Osteoblast (primary cell): Measurements from ENCODE around the gene SLC22A17. TPM values are rescaled to one million over a fixed set of nuclear protein-coding genes. Genes with fewer than 3 reads are reported as not detected.

Experiments used
- DNase-seq: peaks from one replicate; pipeline ENCODE4 v3.0.0; 2011; ENCODE audit warnings: low spot score, mixed read lengths; ENCODE audit not compliant: insufficient read length; ENCODE audit errors: missing footprints
- H2AFZ ChIP-seq: 2 replicates; pipeline ENCODE4 v1.6.0; 2011; ENCODE audit warnings: mild to moderate bottlenecking, low read length
- H3K27ac ChIP-seq: 2 replicates; pipeline ENCODE4 v1.5.1; 2011; ENCODE audit warnings: mild to moderate bottlenecking, low read depth, low read length, moderate library complexity
- H3K27me3 ChIP-seq: 2 replicates; pipeline ENCODE4 v1.6.0; 2012; ENCODE audit warnings: mild to moderate bottlenecking, control low read depth, inconsistent platforms, low read length, moderate library complexity; ENCODE audit not compliant: insufficient read depth
- H3K36me3 ChIP-seq: 2 replicates; pipeline ENCODE4 v1.5.1; 2011; ENCODE audit warnings: mild to moderate bottlenecking, low read length, control low read depth, moderate library complexity; ENCODE audit not compliant: insufficient read depth
- H3K4me1 ChIP-seq: 2 replicates; pipeline ENCODE4 v1.5.1; 2011; ENCODE audit warnings: mild to moderate bottlenecking, low read length, control low read depth, moderate library complexity; ENCODE audit not compliant: insufficient read depth
- H3K4me2 ChIP-seq: 2 replicates; pipeline ENCODE4 v1.6.0; 2011; ENCODE audit warnings: mild to moderate bottlenecking, low read length; ENCODE audit not compliant: insufficient read depth
- H3K4me3 ChIP-seq: fragments of 200-600 bp; sonication (generic); 3 replicates; pipeline ENCODE4 v1.5.1; 2012; ENCODE audit warnings: mild to moderate bottlenecking, low read length, inconsistent platforms; ENCODE audit not compliant: insufficient read depth
- H3K79me2 ChIP-seq: 2 replicates; pipeline ENCODE4 v1.6.0; 2012; ENCODE audit warnings: mild to moderate bottlenecking, low read length, control low read depth, inconsistent platforms; ENCODE audit not compliant: insufficient read depth
- H3K9me3 ChIP-seq: 2 replicates; pipeline ENCODE4 v1.5.1; 2011; ENCODE audit warnings: low read depth, low read length, control low read depth
- H4K20me1 ChIP-seq: 2 replicates; pipeline ENCODE4 v1.6.0; 2012; ENCODE audit warnings: mild to moderate bottlenecking, low read length, control low read depth; ENCODE audit not compliant: insufficient read depth
- CTCF ChIP-seq: IDR thresholded peaks from 2 replicates; pipeline ENCODE4 v1.5.1; 2011; ENCODE audit warnings: mild to moderate bottlenecking, low read depth, low read length, moderate library complexity; ENCODE audit errors: extremely low read depth
- total RNA-seq: library from RNA; depleted of rRNA; stranded (reverse); fragments of >200 nt; gene quantifications from 2 replicates; pipeline ENCODE4 v1.2.3, GENCODE V29; 2012

The SLC22A17 gene
- total RNA-seq, 1 donor: 18.1 TPM

DNA sequence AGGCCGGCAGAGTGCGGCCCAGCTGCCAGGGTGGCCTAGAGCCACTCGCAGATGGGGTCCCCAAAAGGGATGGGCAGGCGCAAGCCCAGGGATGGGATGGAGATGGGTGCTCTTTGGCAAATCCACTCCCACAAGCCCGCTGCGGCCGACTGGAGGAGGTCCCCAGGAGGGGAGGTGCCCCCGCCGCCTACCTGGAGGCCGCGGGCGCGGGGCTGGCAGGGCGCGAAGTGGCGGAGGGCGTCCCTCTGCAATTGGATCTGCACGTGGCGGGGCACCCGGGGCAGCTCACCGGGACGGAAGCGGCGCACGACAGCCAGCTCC, 50.8 kb downstream of the SLC22A17 start:
- H2AFZ ChIP-seq: peak overlapping the region; percentile 96
- H3K27ac ChIP-seq: peak overlapping the region; percentile 60
- DNase-seq: no peak
- H3K9me3 ChIP-seq: no peaks in the 10 kb centered on the region
- H3K27me3 ChIP-seq: no peaks in the 10 kb centered on the region
- peak overlapping the region; percentile 80 for H3K4me3 ChIP-seq
- H3K4me1 ChIP-seq: peaks cover 45% of the 10 kb centered on the region
- TF ChIP-seq CTCF: no peak
- H3K79me2 ChIP-seq: peaks cover 8% of the 10 kb centered on the region
- no peaks in the 10 kb centered on the region for H4K20me1 ChIP-seq
- no peaks in the 10 kb centered on the region for H3K36me3 ChIP-seq
- H3K4me2 ChIP-seq: peak overlapping the region; percentile 92

DNA sequence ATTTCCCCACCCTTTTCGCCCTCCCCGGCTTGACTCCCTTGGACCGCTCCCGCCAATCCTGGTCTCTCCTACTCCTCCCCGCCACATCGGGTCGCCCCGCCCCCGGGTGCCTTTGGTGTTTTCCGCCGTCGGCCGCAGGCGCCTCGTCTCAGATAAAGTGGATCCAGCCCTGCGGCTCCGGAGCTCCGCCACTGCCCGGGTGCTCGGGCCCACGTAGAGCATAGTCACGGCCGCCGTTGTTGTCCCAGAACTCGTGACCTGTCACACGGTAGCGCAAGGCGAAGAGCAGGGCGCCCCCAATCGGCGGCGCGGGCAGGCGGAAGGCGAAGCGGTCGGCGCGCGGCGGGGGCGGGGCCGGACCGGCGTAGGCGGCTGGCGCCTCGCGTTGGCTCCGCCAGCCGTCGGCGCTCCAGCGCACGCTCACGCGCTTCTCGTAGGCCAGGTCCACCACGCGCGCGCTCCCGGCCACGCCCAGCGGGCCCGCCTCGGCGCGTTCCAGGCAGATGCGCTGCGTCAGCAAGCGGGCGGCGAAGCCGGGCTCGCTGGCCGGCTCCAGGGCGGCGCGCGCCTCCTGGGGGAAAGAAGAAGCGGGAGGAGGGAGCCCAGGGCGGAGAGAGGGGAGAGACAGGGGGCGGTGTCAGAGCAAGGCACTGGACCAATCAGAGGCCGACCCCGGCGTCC, 51.3 kb downstream of the SLC22A17 start:
- peak; percentile 59 for TF ChIP-seq CTCF
- H3K4me3 ChIP-seq: peak overlapping the region; percentile 80
- DNase-seq: peak; percentile 100

DNA sequence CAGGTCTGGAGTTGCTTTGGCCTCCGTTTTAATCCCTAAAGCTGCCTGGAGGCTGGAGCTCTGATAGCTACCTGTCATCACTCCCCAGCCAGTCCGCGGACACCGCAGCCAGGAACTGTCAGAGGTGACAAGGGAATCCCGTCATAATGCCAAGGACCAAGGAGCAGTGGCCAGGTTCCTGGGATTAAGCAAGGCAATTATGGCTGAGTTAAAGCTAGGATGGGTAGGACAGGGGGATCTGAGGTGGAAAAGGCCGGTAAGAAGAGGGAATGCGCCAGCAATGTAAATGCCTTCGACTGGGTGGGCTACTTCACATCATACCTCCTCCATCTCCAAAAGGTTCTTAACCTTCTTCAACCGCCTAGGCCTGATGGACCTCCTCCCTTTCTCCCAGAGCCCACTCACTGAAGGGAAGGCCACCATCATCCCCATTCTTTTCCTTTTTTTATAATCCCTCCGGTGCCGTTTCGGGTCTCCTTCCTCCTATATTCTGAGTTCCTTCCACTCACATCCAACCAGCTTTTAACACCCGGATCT, 51.9 kb downstream of the SLC22A17 start:
- peak overlapping the region; percentile 80 for H3K4me3 ChIP-seq
- peaks cover 5% of the 10 kb centered on the region for H3K79me2 ChIP-seq
- peak overlapping the region; percentile 75 for H2AFZ ChIP-seq
- no peaks in the 10 kb centered on the region for H4K20me1 ChIP-seq
- peak overlapping the region; percentile 90 for H3K27ac ChIP-seq
- H3K27me3 ChIP-seq: no peaks in the 10 kb centered on the region
- no peaks in the 10 kb centered on the region for H3K36me3 ChIP-seq
- no peaks in the 10 kb centered on the region for H3K9me3 ChIP-seq
- no peak for TF ChIP-seq CTCF
- H3K4me1 ChIP-seq: peaks cover 39% of the 10 kb centered on the region
- H3K4me2 ChIP-seq: peak overlapping the region; percentile 89
- DNase-seq: no peak

More for the DNA sequence above, 51.3 kb downstream of the SLC22A17 start:
- Histone ChIP-seq H3K27me3 (no peaks in the 10 kb centered on the region), H3K79me2 (peaks cover 5% of the 10 kb centered on the region), H2AFZ (peak overlapping the region; percentile 96), H3K27ac (peak overlapping the region; percentile 83), H3K36me3 (no peaks in the 10 kb centered on the region), H3K9me3 (no peaks in the 10 kb centered on the region), H4K20me1 (no peaks in the 10 kb centered on the region), H3K4me1 (peaks cover 45% of the 10 kb centered on the region), H3K4me2 (peak overlapping the region; percentile 92)

DNA sequence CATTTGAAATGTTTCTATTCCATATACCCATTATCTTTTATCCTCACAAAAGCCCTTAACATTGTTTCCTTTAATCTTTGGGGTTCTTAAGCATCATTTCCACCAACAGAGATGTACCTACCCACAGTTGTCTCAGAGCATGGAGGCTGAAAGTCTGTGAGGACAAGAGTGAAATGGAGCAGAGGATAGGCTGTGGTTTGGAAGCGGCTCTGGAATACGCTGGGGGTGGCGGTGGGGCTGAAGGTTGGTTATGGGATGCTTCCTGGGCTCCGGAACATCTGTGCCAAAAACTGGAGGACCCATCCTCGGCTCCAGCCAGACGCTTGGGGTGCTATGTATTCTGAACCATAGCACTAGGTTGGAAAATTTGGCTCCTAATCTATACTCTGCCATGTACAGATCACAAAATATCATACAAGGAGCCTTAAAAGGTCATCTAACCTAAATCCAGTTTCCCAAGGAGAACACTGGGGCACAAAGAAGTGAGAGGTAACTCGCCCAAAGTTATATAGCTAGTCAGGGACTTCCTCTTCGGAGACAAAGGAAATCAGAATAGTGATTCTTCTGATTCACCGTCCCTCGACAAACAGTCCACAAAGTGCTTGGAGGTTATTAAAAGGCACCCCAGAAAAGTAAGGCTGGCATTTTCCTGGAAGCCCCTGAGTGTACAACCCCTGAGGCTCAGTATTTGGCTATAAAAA, 52.6 kb downstream of the SLC22A17 start:
- no peaks in the 10 kb centered on the region for H3K9me3 ChIP-seq
- DNase-seq: no peak
- no peaks in the 10 kb centered on the region for H3K27me3 ChIP-seq
- H4K20me1 ChIP-seq: no peaks in the 10 kb centered on the region
- TF ChIP-seq CTCF: no peak
- peaks cover 38% of the 10 kb centered on the region for H3K4me1 ChIP-seq
- peak overlapping the region; percentile 89 for H3K4me2 ChIP-seq
- H3K27ac ChIP-seq: peak overlapping the region; percentile 90
- peaks cover 5% of the 10 kb centered on the region for H3K79me2 ChIP-seq
- H3K36me3 ChIP-seq: no peaks in the 10 kb centered on the region
- peak overlapping the region; percentile 80 for H3K4me3 ChIP-seq
- peak overlapping the region; percentile 75 for H2AFZ ChIP-seq
